NT2/D1 (cell line): ENCODE results near the gene MSANTD2.

Experiments used
- SUZ12 ChIP-seq: IDR thresholded peaks from 2 replicates; pipeline ENCODE4 v1.6.1; 2011; ENCODE audit not compliant: insufficient read length, insufficient read depth; ENCODE audit errors: extremely low read depth
- YY1 ChIP-seq: IDR thresholded peaks from 2 replicates; pipeline ENCODE4 v1.6.1; 2011; ENCODE audit not compliant: insufficient read length, insufficient read depth
- ZNF274 ChIP-seq: IDR thresholded peaks from 2 replicates; pipeline ENCODE4 v1.6.1; 2011; ENCODE audit warnings: mild to moderate bottlenecking, low read depth, low read length

DNA sequence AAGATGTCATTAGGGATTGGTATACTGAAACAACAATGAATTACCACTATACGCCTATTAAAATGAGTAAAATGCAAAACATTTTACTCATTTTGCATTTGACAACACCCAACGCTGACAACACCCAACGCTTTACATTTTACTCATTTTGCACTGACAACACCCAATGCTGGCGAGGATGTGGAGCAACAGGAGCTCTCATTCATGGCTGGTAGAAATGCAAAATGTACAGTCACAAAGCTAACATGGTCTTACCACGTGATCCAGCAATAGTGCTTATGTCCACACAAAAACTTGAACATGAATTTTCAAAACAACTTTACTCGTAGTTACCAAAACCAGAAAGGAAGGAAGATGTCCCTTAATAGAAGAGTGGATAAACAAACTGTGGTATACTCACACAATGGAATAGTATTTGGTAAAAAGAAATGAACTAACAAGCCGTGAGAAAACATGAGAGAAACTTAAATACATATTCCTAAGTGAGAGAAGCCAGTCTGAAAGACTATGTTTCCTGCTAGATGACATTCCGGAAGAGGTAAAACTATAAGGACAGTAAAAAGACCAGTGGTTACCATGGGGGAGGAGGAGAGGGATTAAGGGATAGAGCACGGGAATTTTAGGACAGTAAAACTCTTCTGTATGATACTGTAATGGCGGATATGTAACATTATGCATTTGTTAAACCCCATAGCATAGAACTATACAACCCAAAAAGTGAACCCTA lies 11.4 kb upstream of the MSANTD2 start:
- no peak for TF ChIP-seq ZNF274
- TF ChIP-seq YY1, result no peak
- no peak for TF ChIP-seq SUZ12
